A673 (cell line): ENCODE measurements around the gene STAT5B.

Source experiments
- EZH2 ChIP-seq: fragments of 200-600 bp; sonication (generic); IDR thresholded peaks from 2 replicates; pipeline ENCODE4 v1.6.1; 2017; ENCODE audit warnings: borderline replicate concordance, low read depth, mild to moderate bottlenecking, mixed read lengths, antibody characterized with exemption, low read length; ENCODE audit not compliant: poor library complexity, severe bottlenecking
- TF ChIP-seq, protein P1 (sequence below): fragments of 300-800, 200-600 bp; sonication (generic); conservative IDR thresholded peaks from 2 replicates; pipeline ENCODE4 v1.5.1; 2017; ENCODE audit warnings: low read depth, mild to moderate bottlenecking, antibody characterized with exemption, low read length, moderate library complexity, mixed read lengths

DNA sequence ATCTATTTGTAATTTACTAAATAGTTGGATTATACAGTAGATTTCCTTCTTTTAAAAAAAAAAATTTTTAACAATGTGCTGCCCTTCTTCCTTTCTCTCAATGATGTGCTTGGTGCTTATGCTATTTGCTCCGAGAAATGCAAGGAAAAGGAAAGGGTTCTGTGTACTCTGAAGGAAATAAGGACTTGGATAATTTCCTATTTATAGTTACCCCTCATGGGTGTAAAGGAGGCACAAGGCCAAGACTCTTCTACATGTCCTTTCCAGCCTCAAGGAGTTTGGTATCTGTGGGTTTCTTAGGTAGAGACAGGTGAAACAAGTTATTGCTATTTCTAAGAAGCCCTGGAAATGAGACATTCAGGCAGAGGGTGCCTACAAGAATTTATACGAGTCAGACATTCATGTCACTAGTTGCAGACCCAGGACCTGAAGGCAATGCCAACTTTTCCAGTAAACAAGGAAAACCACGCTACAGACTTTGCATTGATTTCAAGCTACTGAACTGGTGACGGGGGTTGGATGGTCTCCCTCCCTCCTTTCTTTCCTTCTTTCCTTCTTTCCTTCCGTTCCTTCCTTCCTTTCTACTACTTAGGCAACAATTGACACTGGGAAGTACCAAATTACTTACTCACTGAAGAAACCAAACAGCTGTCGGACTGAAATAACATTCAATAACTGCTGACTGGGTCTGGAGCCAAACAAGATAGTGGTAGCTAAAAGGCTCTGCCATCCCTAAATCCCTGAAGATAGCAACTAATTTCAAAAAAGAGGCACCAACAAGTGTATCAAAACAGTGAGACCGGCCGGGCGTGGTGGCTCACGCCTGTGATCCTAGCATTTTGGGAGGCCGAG is 48.1 kb downstream of the STAT5B start:
- no peak for TF ChIP-seq EZH2
- TF ChIP-seq, protein P1, sequence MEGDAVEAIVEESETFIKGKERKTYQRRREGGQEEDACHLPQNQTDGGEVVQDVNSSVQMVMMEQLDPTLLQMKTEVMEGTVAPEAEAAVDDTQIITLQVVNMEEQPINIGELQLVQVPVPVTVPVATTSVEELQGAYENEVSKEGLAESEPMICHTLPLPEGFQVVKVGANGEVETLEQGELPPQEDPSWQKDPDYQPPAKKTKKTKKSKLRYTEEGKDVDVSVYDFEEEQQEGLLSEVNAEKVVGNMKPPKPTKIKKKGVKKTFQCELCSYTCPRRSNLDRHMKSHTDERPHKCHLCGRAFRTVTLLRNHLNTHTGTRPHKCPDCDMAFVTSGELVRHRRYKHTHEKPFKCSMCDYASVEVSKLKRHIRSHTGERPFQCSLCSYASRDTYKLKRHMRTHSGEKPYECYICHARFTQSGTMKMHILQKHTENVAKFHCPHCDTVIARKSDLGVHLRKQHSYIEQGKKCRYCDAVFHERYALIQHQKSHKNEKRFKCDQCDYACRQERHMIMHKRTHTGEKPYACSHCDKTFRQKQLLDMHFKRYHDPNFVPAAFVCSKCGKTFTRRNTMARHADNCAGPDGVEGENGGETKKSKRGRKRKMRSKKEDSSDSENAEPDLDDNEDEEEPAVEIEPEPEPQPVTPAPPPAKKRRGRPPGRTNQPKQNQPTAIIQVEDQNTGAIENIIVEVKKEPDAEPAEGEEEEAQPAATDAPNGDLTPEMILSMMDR: no peak
